HEK293T (cell line): Measurements from ENCODE around the gene C2CD2.

Source experiments
- BHLHE40 ChIP-seq: fragments of 450-650 bp; IDR thresholded peaks from 2 replicates; pipeline ENCODE4 v1.6.1; 2016; ENCODE audit warnings: mild to moderate bottlenecking, moderate library complexity, borderline replicate concordance
- CTBP1 ChIP-seq: fragments of 450-650 bp; IDR thresholded peaks from 2 replicates; pipeline ENCODE4 v1.6.1; 2016; ENCODE audit warnings: borderline replicate concordance
- PKNOX1 ChIP-seq: fragments of 450-650 bp; IDR thresholded peaks from 2 replicates; pipeline ENCODE4 v1.6.1; 2016

GRCh38 chr21:41967708-41968107 lies 13.9 kb upstream of the C2CD2 start:
- TF ChIP-seq PKNOX1 (no peak), BHLHE40 (no peak), CTBP1 (no peak)
